Measurements from ENCODE around the gene ERCC4. TPM values are rescaled to one million over a fixed set of nuclear protein-coding genes. Genes with fewer than 3 reads are reported as not detected.

ERCC4 gene
- total and polyA plus RNA-seq, 2 of the 8 experiments (the other 6 are each of a cell fraction or from before 2014, with no cell fraction given), result 1.6 to 13.2 TPM

DNA sequence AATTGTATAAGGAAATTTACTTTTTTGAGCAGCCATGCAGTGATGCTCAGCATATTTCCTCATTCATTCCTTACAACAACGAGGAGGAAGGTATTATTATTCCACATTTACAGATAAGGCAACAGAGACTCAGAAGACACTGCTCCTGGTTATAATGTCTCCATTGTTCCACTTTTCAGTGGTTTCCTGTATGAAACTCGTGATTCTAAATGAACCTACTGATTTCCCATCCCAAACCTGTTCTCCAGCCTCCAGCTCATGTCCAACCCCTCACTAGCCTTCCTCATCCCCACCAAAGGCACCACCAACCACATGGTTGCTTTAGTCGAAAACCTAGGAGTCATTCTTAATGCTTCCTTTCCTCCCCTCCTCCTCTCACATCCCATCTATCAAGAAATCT is 12.5 kb upstream of the ERCC4 start (continued):
- TF ChIP-seq, protein P1, sequence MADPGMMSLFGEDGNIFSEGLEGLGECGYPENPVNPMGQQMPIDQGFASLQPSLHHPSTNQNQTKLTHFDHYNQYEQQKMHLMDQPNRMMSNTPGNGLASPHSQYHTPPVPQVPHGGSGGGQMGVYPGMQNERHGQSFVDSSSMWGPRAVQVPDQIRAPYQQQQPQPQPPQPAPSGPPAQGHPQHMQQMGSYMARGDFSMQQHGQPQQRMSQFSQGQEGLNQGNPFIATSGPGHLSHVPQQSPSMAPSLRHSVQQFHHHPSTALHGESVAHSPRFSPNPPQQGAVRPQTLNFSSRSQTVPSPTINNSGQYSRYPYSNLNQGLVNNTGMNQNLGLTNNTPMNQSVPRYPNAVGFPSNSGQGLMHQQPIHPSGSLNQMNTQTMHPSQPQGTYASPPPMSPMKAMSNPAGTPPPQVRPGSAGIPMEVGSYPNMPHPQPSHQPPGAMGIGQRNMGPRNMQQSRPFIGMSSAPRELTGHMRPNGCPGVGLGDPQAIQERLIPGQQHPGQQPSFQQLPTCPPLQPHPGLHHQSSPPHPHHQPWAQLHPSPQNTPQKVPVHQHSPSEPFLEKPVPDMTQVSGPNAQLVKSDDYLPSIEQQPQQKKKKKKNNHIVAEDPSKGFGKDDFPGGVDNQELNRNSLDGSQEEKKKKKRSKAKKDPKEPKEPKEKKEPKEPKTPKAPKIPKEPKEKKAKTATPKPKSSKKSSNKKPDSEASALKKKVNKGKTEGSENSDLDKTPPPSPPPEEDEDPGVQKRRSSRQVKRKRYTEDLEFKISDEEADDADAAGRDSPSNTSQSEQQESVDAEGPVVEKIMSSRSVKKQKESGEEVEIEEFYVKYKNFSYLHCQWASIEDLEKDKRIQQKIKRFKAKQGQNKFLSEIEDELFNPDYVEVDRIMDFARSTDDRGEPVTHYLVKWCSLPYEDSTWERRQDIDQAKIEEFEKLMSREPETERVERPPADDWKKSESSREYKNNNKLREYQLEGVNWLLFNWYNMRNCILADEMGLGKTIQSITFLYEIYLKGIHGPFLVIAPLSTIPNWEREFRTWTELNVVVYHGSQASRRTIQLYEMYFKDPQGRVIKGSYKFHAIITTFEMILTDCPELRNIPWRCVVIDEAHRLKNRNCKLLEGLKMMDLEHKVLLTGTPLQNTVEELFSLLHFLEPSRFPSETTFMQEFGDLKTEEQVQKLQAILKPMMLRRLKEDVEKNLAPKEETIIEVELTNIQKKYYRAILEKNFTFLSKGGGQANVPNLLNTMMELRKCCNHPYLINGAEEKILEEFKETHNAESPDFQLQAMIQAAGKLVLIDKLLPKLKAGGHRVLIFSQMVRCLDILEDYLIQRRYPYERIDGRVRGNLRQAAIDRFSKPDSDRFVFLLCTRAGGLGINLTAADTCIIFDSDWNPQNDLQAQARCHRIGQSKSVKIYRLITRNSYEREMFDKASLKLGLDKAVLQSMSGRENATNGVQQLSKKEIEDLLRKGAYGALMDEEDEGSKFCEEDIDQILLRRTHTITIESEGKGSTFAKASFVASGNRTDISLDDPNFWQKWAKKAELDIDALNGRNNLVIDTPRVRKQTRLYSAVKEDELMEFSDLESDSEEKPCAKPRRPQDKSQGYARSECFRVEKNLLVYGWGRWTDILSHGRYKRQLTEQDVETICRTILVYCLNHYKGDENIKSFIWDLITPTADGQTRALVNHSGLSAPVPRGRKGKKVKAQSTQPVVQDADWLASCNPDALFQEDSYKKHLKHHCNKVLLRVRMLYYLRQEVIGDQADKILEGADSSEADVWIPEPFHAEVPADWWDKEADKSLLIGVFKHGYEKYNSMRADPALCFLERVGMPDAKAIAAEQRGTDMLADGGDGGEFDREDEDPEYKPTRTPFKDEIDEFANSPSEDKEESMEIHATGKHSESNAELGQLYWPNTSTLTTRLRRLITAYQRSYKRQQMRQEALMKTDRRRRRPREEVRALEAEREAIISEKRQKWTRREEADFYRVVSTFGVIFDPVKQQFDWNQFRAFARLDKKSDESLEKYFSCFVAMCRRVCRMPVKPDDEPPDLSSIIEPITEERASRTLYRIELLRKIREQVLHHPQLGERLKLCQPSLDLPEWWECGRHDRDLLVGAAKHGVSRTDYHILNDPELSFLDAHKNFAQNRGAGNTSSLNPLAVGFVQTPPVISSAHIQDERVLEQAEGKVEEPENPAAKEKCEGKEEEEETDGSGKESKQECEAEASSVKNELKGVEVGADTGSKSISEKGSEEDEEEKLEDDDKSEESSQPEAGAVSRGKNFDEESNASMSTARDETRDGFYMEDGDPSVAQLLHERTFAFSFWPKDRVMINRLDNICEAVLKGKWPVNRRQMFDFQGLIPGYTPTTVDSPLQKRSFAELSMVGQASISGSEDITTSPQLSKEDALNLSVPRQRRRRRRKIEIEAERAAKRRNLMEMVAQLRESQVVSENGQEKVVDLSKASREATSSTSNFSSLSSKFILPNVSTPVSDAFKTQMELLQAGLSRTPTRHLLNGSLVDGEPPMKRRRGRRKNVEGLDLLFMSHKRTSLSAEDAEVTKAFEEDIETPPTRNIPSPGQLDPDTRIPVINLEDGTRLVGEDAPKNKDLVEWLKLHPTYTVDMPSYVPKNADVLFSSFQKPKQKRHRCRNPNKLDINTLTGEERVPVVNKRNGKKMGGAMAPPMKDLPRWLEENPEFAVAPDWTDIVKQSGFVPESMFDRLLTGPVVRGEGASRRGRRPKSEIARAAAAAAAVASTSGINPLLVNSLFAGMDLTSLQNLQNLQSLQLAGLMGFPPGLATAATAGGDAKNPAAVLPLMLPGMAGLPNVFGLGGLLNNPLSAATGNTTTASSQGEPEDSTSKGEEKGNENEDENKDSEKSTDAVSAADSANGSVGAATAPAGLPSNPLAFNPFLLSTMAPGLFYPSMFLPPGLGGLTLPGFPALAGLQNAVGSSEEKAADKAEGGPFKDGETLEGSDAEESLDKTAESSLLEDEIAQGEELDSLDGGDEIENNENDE (IDR thresholded peaks at IDR 0.05; ENCODE audit: insufficient replicate concordance, low read length), result no peak
- TF ChIP-seq KDM5A (IDR thresholded peaks at IDR 0.05; ENCODE audit: low read length) (no peak), SIX5 (IDR thresholded peaks at IDR 0.05; ENCODE audit: low read depth, low read length) (no peak), SP4 (IDR thresholded peaks at IDR 0.05; ENCODE audit: low read length) (no peak), CTBP2 (IDR thresholded peaks at IDR 0.05; ENCODE audit: borderline replicate concordance, insufficient read depth, insufficient read length, low read length) (no peak), YY1 (IDR thresholded peaks at IDR 0.05; ENCODE audit: low read depth, low read length) (no peak), CBX5 (IDR thresholded peaks at IDR 0.05; ENCODE audit: low read depth, low read length) (no peak), TEAD4 (IDR thresholded peaks at IDR 0.05; ENCODE audit: low read depth, low read length) (no peak), HDAC2 (IDR thresholded peaks at IDR 0.05; ENCODE audit: borderline replicate concordance in 1 of 2, low read depth in 2 of 2, low read length in 2 of 2) (no peak), GTF2F1 (IDR thresholded peaks at IDR 0.05; ENCODE audit: borderline replicate concordance, low read depth, low read length) (no peak), SIRT6 (IDR thresholded peaks at IDR 0.05; ENCODE audit: low read length) (no peak), SAP30 (IDR thresholded peaks at IDR 0.05; ENCODE audit: insufficient read depth, insufficient replicate concordance, low read length) (no peak), BRCA1 (IDR thresholded peaks at IDR 0.05; ENCODE audit: low read depth, low read length) (no peak)
